ENCODE data around the gene LENG8. TPM values are rescaled to one million over a fixed set of nuclear protein-coding genes. Genes with fewer than 3 reads are reported as not detected.

The LENG8 gene
- total and polyA plus RNA-seq, 10 of the 15 experiments (the other 5 are each of a cell fraction or from before 2014, with no cell fraction given) = 2.3 to 145 (median 34.4) TPM

DNA sequence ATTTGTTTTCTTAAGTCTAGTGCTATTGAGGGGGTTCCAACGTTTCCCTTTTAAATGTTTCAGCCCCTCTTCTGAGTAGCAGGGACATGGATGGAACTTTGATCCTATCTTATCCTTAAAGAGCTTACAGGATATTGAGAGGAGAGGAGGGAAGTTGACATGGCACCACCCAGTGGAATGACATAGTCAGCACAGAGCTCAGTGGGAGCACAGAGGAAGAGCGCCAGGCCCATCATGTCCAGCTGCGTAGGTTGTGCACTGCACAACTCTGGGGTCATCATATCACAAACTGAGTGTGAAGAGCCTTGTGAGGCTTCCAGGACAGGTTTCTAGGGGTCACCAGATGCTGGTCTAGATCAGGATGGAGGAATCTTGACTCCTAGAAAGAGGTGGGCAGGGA is 28.7 kb downstream of the LENG8 start:
- in situ Hi-C loops (cut with MboI) = loop anchor here (5.0 to 10.0 kb wide), 3 partner anchors 175 to 447 kb away; no protein-coding TSS in a partner anchor
- 67% methylated on average over 3 of the region's 3 CpGs for WGBS (ENCODE audit: insufficient coverage, insufficient replicate concordance, low lambda C conversion rate, missing lambda C conversion rate)
- H4K20me1 ChIP-seq (ENCODE audit: control insufficient read depth, insufficient read depth) = no peaks in the 10 kb centered on the region

More for the DNA sequence above, 28.7 kb downstream of the LENG8 start:
- Histone ChIP-seq H3K4me2 (ENCODE audit: control insufficient read depth, insufficient read depth) (no peak overlapping the region), H3K9ac (ENCODE audit: control insufficient read depth, insufficient read depth, low read length) (no peak overlapping the region), H3K27me3 (replicated peaks in 1 of 2; ENCODE audit: control insufficient read depth in 2 of 2, insufficient read depth in 2 of 2, low read length in 1 of 2) (no peaks in the 10 kb centered on the region), H3K36me3 (ENCODE audit: control insufficient read depth in 2 of 2, insufficient read depth in 2 of 2, low read length in 1 of 2) (no peaks in the 10 kb centered on the region), H2AFZ (ENCODE audit: control insufficient read depth, low read depth, low read length) (no peak overlapping the region), H3K9me3 (replicated peaks; ENCODE audit: control insufficient read depth, insufficient read depth, low read length) (no peaks in the 10 kb centered on the region), H3K79me2 (ENCODE audit: control insufficient read depth, insufficient read depth, low read length) (no peaks in the 10 kb centered on the region), H3K4me1 (ENCODE audit: control insufficient read depth, insufficient read depth, low read length) (peaks cover 7% of the 10 kb centered on the region; the same call in 1 of the 2 replicates), H3K27ac (ENCODE audit: control insufficient read depth, insufficient read depth) (no peak overlapping the region), H3K4me3 (no peak overlapping the region)
- TF ChIP-seq RAD51 (IDR thresholded peaks at IDR 0.05) = no peak
- no peak for TF ChIP-seq SIX5 (IDR thresholded peaks at IDR 0.05; ENCODE audit: low read depth, low read length, severe bottlenecking)
- no peak for TF ChIP-seq NR2C1 (IDR thresholded peaks at IDR 0.05)
- no peak for TF ChIP-seq LARP7 (IDR thresholded peaks at IDR 0.05)
- no peak for TF ChIP-seq SMC3 (IDR thresholded peaks at IDR 0.05; ENCODE audit: borderline replicate concordance, low read length)
- no peak for TF ChIP-seq YBX1 (IDR thresholded peaks at IDR 0.05)
- TF ChIP-seq TARDBP (IDR thresholded peaks at IDR 0.05; ENCODE audit: borderline replicate concordance) = no peak
- no peak for TF ChIP-seq SMARCA5 (IDR thresholded peaks at IDR 0.05)
- TF ChIP-seq TAF1 (IDR thresholded peaks at IDR 0.05; ENCODE audit: borderline replicate concordance, low read depth, low read length) = no peak
- no peak for TF ChIP-seq RB1 (IDR thresholded peaks at IDR 0.05; ENCODE audit: borderline replicate concordance)
- TF ChIP-seq TBL1XR1 (IDR thresholded peaks at IDR 0.05; ENCODE audit: low read depth, low read length) = no peak
- TF ChIP-seq, protein P1, sequence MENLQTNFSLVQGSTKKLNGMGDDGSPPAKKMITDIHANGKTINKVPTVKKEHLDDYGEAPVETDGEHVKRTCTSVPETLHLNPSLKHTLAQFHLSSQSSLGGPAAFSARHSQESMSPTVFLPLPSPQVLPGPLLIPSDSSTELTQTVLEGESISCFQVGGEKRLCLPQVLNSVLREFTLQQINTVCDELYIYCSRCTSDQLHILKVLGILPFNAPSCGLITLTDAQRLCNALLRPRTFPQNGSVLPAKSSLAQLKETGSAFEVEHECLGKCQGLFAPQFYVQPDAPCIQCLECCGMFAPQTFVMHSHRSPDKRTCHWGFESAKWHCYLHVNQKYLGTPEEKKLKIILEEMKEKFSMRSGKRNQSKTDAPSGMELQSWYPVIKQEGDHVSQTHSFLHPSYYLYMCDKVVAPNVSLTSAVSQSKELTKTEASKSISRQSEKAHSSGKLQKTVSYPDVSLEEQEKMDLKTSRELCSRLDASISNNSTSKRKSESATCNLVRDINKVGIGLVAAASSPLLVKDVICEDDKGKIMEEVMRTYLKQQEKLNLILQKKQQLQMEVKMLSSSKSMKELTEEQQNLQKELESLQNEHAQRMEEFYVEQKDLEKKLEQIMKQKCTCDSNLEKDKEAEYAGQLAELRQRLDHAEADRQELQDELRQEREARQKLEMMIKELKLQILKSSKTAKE (IDR thresholded peaks at IDR 0.05; ENCODE audit: low read depth, poor library complexity, severe bottlenecking) = no peak
- TF ChIP-seq TCF3 (IDR thresholded peaks at IDR 0.05; ENCODE audit: borderline replicate concordance, insufficient read depth, low read depth, low read length) = no peak
- TF ChIP-seq, protein P2, sequence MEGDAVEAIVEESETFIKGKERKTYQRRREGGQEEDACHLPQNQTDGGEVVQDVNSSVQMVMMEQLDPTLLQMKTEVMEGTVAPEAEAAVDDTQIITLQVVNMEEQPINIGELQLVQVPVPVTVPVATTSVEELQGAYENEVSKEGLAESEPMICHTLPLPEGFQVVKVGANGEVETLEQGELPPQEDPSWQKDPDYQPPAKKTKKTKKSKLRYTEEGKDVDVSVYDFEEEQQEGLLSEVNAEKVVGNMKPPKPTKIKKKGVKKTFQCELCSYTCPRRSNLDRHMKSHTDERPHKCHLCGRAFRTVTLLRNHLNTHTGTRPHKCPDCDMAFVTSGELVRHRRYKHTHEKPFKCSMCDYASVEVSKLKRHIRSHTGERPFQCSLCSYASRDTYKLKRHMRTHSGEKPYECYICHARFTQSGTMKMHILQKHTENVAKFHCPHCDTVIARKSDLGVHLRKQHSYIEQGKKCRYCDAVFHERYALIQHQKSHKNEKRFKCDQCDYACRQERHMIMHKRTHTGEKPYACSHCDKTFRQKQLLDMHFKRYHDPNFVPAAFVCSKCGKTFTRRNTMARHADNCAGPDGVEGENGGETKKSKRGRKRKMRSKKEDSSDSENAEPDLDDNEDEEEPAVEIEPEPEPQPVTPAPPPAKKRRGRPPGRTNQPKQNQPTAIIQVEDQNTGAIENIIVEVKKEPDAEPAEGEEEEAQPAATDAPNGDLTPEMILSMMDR (IDR thresholded peaks at IDR 0.05 in 2 of 3, conservative IDR thresholded peaks at IDR 0.05 in 1 of 3; ENCODE audit: control insufficient read depth in 2 of 3, extremely low read depth in 1 of 3, insufficient read depth in 1 of 3, low read depth in 3 of 3, low read length in 3 of 3) = no peak; a peak in 1 of 6 replicates
- no peak for TF ChIP-seq NFXL1 (IDR thresholded peaks at IDR 0.05; ENCODE audit: borderline replicate concordance)
- no peak for TF ChIP-seq ELK1 (IDR thresholded peaks at IDR 0.05; ENCODE audit: low read depth, low read length)
- TF ChIP-seq BRCA1 (IDR thresholded peaks at IDR 0.05; ENCODE audit: low read depth, low read length) = no peak
- TF ChIP-seq BACH1 (IDR thresholded peaks at IDR 0.05; ENCODE audit: borderline replicate concordance) = no peak
- TF ChIP-seq HDAC2 (IDR thresholded peaks at IDR 0.05) = no peak
- TF ChIP-seq, protein P3, sequence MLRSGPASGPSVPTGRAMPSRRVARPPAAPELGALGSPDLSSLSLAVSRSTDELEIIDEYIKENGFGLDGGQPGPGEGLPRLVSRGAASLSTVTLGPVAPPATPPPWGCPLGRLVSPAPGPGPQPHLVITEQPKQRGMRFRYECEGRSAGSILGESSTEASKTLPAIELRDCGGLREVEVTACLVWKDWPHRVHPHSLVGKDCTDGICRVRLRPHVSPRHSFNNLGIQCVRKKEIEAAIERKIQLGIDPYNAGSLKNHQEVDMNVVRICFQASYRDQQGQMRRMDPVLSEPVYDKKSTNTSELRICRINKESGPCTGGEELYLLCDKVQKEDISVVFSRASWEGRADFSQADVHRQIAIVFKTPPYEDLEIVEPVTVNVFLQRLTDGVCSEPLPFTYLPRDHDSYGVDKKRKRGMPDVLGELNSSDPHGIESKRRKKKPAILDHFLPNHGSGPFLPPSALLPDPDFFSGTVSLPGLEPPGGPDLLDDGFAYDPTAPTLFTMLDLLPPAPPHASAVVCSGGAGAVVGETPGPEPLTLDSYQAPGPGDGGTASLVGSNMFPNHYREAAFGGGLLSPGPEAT (IDR thresholded peaks at IDR 0.05; ENCODE audit: low read depth) = no peak
- no peak for ATAC-seq
- RAD21 ChIA-PET (ENCODE audit: unreplicated experiment) = interaction anchor here (5.5 to 6.5 kb wide), 2 partner anchors 175 to 196 kb away, joined by 43 to 59 read pairs; no protein-coding TSS in a partner anchor
- BruUV-seq (replicated peaks) = no TSS peak
- SMC1A ChIA-PET (ENCODE audit: uncharacterized antibody, unreplicated experiment) = interaction anchor here (1.2 to 7.3 kb wide), 3 partner anchors 142 to 196 kb away, joined by 4 to 118 read pairs (median 70); no protein-coding TSS in a partner anchor
- CTCF ChIA-PET = interaction anchor here (0.6 to 8.5 kb wide), 13 partner anchors 12 to 831 kb away, joined by 3 to 236 read pairs (median 4); partner anchors contain the start of genes LENG8 and LENG9
- POLR2A ChIA-PET = no interaction called here
- DNase-seq (ENCODE audit: low read depth, low spot score) = no peak
- intact Hi-C loops (cut with micrococcal nuclease; ENCODE audit: unreplicated experiment) = loop anchor here (10.0 kb wide), 1 partner anchor 437 kb away; no protein-coding TSS in a partner anchor
- FAIRE-seq = no peak

Data from GM12878 (cell line).